Measurements from ENCODE around the gene SLC6A18.

The SLC6A18 gene

DNA sequence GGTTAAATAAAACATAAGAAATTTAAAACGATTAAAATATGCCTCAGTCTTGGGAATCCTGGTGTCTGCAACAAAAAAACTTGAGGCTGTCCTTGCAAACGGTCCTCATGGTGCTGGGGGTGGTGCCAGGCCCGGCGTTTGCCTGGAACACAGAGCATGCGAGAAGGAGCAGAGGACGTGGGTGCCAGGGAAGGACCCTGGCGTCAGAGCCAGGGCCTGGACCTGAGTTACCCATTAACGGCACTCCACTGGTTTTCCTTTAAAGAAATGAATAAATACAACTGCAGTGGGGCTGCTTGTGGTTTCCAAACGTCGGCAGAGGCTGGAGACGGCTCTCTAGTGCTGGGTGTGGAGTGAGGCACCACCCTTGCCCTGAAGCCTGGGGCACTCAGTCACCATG, at the start of gene SLC6A18:
TSS of gene SLC6A18 (plus strand) at position 301 of the 400 bp plus-strand sequence. CDS start at position 398, 97 bp downstream.
- no peak within 1 kb of the TSS for H3K4me3 ChIP-seq (ENCODE audit: control insufficient read depth, low read depth, low read length)
- DNase-seq (ENCODE audit: low read depth) = no peak

DNA sequence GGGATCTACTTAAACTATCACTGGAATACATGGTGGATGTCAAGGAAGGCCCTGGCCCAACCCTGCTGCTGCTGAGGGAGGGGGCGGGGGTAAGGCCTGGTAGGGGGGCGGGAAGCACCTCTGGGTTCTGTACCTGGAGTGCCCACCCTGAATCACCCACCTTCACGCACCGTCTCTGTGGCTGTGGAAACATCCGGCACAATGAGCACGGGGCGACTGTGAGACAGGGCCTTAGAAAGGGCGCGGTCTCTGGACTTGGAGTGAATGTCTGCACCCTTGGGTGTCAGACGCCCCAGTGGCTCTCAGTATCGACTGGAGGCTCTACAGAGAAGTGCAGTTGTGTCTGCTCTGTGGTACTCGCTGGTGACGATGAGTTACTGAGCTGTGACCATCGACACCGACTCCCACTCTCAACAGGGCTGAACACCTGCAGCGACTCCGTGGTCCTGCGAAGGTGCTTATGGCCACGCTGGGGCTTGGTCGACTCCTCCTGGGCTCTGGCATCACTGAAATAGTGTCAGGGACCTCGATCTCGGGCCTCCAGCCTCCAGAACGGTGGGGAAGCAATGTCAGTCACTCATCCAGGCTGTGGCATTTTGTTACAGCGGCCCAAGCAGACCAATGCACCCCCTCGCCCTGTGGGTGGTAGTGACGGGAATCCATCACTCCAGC, 49.2 kb upstream of the SLC6A18 start:
- TF ChIP-seq CTCF (conservative IDR thresholded peaks at IDR 0.05; ENCODE audit: control insufficient read depth, insufficient read depth, low read depth, low read length) = no peak
- no peak overlapping the region for H3K4me3 ChIP-seq (ENCODE audit: control insufficient read depth, low read depth, low read length)
- DNase-seq (ENCODE audit: low read depth) = no peak

More for the DNA sequence above, at the start of gene SLC6A18:
- no peak for TF ChIP-seq CTCF (conservative IDR thresholded peaks at IDR 0.05; ENCODE audit: control insufficient read depth, insufficient read depth, low read depth, low read length)

- no peak overlapping the region for H3K4me3 ChIP-seq (ENCODE audit: control insufficient read depth, low read depth, low read length)
- no peak for DNase-seq (ENCODE audit: low read depth)
- TF ChIP-seq CTCF (conservative IDR thresholded peaks at IDR 0.05; ENCODE audit: control insufficient read depth, insufficient read depth, low read depth, low read length) = no peak
Observed at GRCh38 chr5:1176473-1177391, 48.4 kb upstream of the SLC6A18 start.

GRCh38 chr5:1177826-1178528, 47.2 kb upstream of the SLC6A18 start:
- no peak for TF ChIP-seq CTCF (conservative IDR thresholded peaks at IDR 0.05; ENCODE audit: control insufficient read depth, insufficient read depth, low read depth, low read length)
- no peak overlapping the region for H3K4me3 ChIP-seq (ENCODE audit: control insufficient read depth, low read depth, low read length)
- no peak for DNase-seq (ENCODE audit: low read depth)

DNA sequence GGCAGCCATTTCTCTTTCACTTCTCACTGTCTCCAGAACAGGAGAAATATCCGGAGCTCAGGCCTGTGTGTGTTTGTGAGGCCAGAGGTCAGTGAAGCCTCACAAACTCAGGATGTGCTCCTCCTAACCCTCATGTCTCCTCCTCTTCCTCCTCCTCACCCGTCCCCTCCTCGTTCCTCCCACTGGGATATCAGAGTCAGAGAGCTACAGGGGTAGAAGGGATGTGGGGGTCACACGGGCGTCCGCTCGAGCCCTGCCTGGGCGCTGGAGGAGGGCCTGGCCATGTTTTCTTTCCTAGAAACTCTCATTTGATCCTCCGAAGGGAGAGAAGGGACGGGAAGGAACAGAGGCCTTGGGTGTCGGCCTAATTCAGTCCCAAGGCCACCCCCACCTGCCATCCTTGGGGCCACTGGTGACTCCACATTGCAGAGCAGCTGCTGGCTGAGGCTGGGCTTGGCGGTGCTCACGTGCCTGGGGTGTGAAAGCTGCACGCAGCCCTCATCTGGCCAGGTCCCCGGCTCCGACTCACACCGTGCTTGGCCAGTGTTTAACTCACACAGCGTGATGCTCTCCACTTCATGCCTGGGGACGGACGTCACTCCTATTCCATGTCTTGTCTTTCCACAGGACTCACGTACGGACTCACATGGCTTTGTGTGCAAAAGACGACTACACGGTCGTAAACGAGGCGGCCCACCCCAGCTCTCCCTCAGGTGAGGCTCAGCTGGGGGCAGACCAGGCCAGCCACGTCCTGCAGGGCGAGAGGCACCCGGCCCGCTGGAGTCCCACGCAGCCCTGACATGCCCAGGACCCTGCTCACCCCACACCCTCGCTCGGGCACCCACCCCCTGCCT, 46.4 kb upstream of the SLC6A18 start:
- DNase-seq (ENCODE audit: low read depth) = no peak
- no peak overlapping the region for H3K4me3 ChIP-seq (ENCODE audit: control insufficient read depth, low read depth, low read length)
- no peak for TF ChIP-seq CTCF (conservative IDR thresholded peaks at IDR 0.05; ENCODE audit: control insufficient read depth, insufficient read depth, low read depth, low read length)

- no peak overlapping the region for H3K4me3 ChIP-seq (ENCODE audit: control insufficient read depth, low read depth, low read length)
- no peak for DNase-seq (ENCODE audit: low read depth)
- no peak for TF ChIP-seq CTCF (conservative IDR thresholded peaks at IDR 0.05; ENCODE audit: control insufficient read depth, insufficient read depth, low read depth, low read length)
Observed at GRCh38 chr5:1179383-1179715, 45.8 kb upstream of the SLC6A18 start.
